HepG2 (cell line): ENCODE measurements around the gene RAB3A. TPM values are rescaled to one million over a fixed set of nuclear protein-coding genes. Genes with fewer than 3 reads are reported as not detected.

Experiments used
- AGO1 ChIP-seq: fragments of 200-400 bp; formaldehyde crosslinking; IDR thresholded peaks from 2 replicates; pipeline ENCODE4 v1.6.1; 2017; ENCODE audit warnings: mild to moderate bottlenecking, low read depth, low read length, moderate library complexity; ENCODE audit not compliant: poor library complexity, severe bottlenecking
- ARNT ChIP-seq: fragments of 450-650 bp; IDR thresholded peaks from 2 replicates; pipeline ENCODE4 v1.6.1; 2017
- KLF6 ChIP-seq: IDR thresholded peaks from 2 replicates; pipeline ENCODE4 v1.8.0; 2016; ENCODE audit warnings: missing biosample characterization, missing genetic modification reagents
- MTA1 ChIP-seq: sonication (generic); formaldehyde crosslinking; IDR thresholded peaks from 2 replicates; pipeline ENCODE4 v1.4.0; 2020; ENCODE audit warnings: missing genetic modification reagents, mild to moderate bottlenecking, borderline replicate concordance
- PLRG1 ChIP-seq: fragments of 450-650 bp; conservative IDR thresholded peaks from 2 replicates; pipeline ENCODE4 v1.6.1; 2016
- POGK ChIP-seq: sonication (generic); formaldehyde crosslinking; conservative IDR thresholded peaks from 2 replicates; pipeline ENCODE4 v1.8.0; 2022; ENCODE audit warnings: mild to moderate bottlenecking, moderate library complexity, missing genetic modification reagents
- POLR2AphosphoS5 ChIP-seq: IDR thresholded peaks from 2 replicates; pipeline ENCODE4 v1.6.1; 2012; ENCODE audit warnings: low read depth, low read length
- PRPF4 ChIP-seq: fragments of 200-400 bp; formaldehyde crosslinking; IDR thresholded peaks from 2 replicates; pipeline ENCODE4 v1.6.1; 2016; ENCODE audit warnings: low read length, low read depth; ENCODE audit not compliant: poor library complexity, severe bottlenecking
- RARG ChIP-seq: sonication (generic); formaldehyde crosslinking; IDR thresholded peaks from 2 replicates; pipeline ENCODE4 v1.4.0; 2020; ENCODE audit warnings: low read depth, mild to moderate bottlenecking, missing genetic modification reagents
- RORA ChIP-seq: sonication (generic); formaldehyde crosslinking; IDR thresholded peaks from 2 replicates; pipeline ENCODE4 v1.5.0; 2020; ENCODE audit warnings: mild to moderate bottlenecking, missing genetic modification reagents, moderate library complexity
- SAP130 ChIP-seq: IDR thresholded peaks from 2 replicates; pipeline ENCODE4 v1.6.1; 2016; ENCODE audit warnings: low read depth
- SMAD3 ChIP-seq: sonication (generic); formaldehyde crosslinking; IDR thresholded peaks from 2 replicates; pipeline ENCODE4 v1.4.0; 2020; ENCODE audit warnings: missing genetic modification reagents
- SMAD9 ChIP-seq: sonication (generic); formaldehyde crosslinking; IDR thresholded peaks from 2 replicates; pipeline ENCODE4 v1.5.1; 2020; ENCODE audit warnings: mild to moderate bottlenecking, missing genetic modification reagents
- SP2 ChIP-seq: sonication (generic); formaldehyde crosslinking; IDR thresholded peaks from 2 replicates; pipeline ENCODE4 v1.5.1; 2020; ENCODE audit warnings: mild to moderate bottlenecking, missing genetic modification reagents
- THAP9 ChIP-seq: sonication (generic); formaldehyde crosslinking; IDR thresholded peaks from 2 replicates; pipeline ENCODE4; 2020; ENCODE audit warnings: missing genetic modification reagents, mild to moderate bottlenecking, borderline replicate concordance
- ZBTB34 ChIP-seq: sonication (generic); formaldehyde crosslinking; IDR thresholded peaks from 2 replicates; pipeline ENCODE4 v1.8.0; 2022; ENCODE audit warnings: mild to moderate bottlenecking, missing genetic modification reagents
- ZFP91 ChIP-seq: sonication (generic); formaldehyde crosslinking; IDR thresholded peaks from 2 replicates; pipeline ENCODE4 v1.9.0; 2022; ENCODE audit warnings: missing genetic modification reagents, mild to moderate bottlenecking, borderline replicate concordance
- ZNF275 ChIP-seq: sonication (generic); formaldehyde crosslinking; IDR thresholded peaks from 2 replicates; pipeline ENCODE4 v1.8.0; 2022; ENCODE audit warnings: missing genetic modification reagents, mild to moderate bottlenecking, inconsistent platforms, borderline replicate concordance
- ZNF354B ChIP-seq: sonication (generic); formaldehyde crosslinking; IDR thresholded peaks from 2 replicates; pipeline ENCODE4 v1.8.0; 2022; ENCODE audit warnings: mild to moderate bottlenecking, missing genetic modification reagents
- ZNF367 ChIP-seq: sonication (generic); formaldehyde crosslinking; IDR thresholded peaks from 2 replicates; pipeline ENCODE4 v1.4.0; 2020; ENCODE audit warnings: missing genetic modification reagents, borderline replicate concordance
- ZNF670 ChIP-seq: sonication (generic); formaldehyde crosslinking; IDR thresholded peaks from 2 replicates; pipeline ENCODE4 v1.8.0; 2022; ENCODE audit warnings: mild to moderate bottlenecking, missing genetic modification reagents, borderline replicate concordance
- ZNF777 ChIP-seq: sonication (generic); formaldehyde crosslinking; IDR thresholded peaks from 2 replicates; pipeline ENCODE4 v1.4.0; 2020; ENCODE audit warnings: missing genetic modification reagents
- polyA plus RNA-seq, 8 experiments: library from polyadenylated mRNA; depleted of rRNA in 3 of 8; stranded (reverse) in 7 of 8; unstranded in 1 of 8; fragments of >200 nt; fragmentation: Illumina TruSeq in 4 of 8; extraction: Trizol in 4 of 8; gene quantifications; 2 replicates each; pipeline versions ENCODE4 v1.2.1 to v1.2.3, GENCODE V29; 2011 to 2016; ENCODE audit warnings: low read depth in 4 of 8, missing spikeins in 1 of 8, mixed read lengths in 1 of 8; ENCODE audit not compliant: insufficient read depth in 1 of 8
- total RNA-seq, 5 experiments: library from RNA; depleted of rRNA; stranded (reverse); fragments of >200 nt; fragmentation: Illumina TruSeq; extraction: Trizol; gene quantifications; 2 replicates each; pipeline ENCODE4 v1.2.3, GENCODE V29; 2016; ENCODE audit warnings: low read depth in 1 of 5

The RAB3A gene
- total and polyA plus RNA-seq, 2 of the 13 experiments (the other 11 are each of a cell fraction or from before 2014, with no cell fraction given) = 0.58 to 0.98 TPM

GRCh38 chr19:18233224-18233825 is 29.5 kb upstream of the RAB3A start (continued):
- TF ChIP-seq MTA1 (CRISPR knock-in tag) = peak; percentile 36; the same call in 1 of the 2 replicates
- TF ChIP-seq POLR2AphosphoS5 = no peak
- peak; percentile 94 for TF ChIP-seq ZNF275 (CRISPR knock-in tag)
- peak; percentile 72; the same call in 1 of the 2 replicates for TF ChIP-seq THAP9
- TF ChIP-seq AGO1 = no peak
- TF ChIP-seq SMAD9 = no peak
- TF ChIP-seq ZNF367 = peak; percentile 68; the same call in 1 of the 2 replicates
- no peak for TF ChIP-seq SP2 (CRISPR knock-in tag)
- TF ChIP-seq ZNF354B (CRISPR knock-in tag) = no peak
- TF ChIP-seq ARNT = no peak
- TF ChIP-seq ZFP91 (CRISPR knock-in tag) = peak; percentile 69
- peak; percentile 88; the same call in 1 of the 2 replicates for TF ChIP-seq ZNF670
- no peak for TF ChIP-seq PRPF4
- no peak for TF ChIP-seq PLRG1
- TF ChIP-seq ZBTB34 (CRISPR knock-in tag) = no peak
- TF ChIP-seq RORA = no peak
- no peak for TF ChIP-seq RARG (CRISPR knock-in tag)
- TF ChIP-seq POGK = no peak
- TF ChIP-seq KLF6 = peak; percentile 99
- peak; percentile 68 for TF ChIP-seq ZNF777
- TF ChIP-seq SMAD3 = peak; percentile 99
- peak; percentile 97 for TF ChIP-seq SAP130 (CRISPR knock-in tag)
